SU-DHL-6 (cell line): ENCODE results near the gene CTU2.

Source experiments
- EZH2phosphoT487 ChIP-seq: fragments of 200-600 bp; sonication (generic), shearing (Covaris generic); conservative IDR thresholded peaks from 2 replicates; pipeline ENCODE4 v1.6.1; 2018; ENCODE audit warnings: mild to moderate bottlenecking, antibody characterized with exemption, low read length, moderate library complexity, mixed read lengths
- TF ChIP-seq, protein P1 (sequence below): fragments of 200-600 bp; sonication (generic); IDR thresholded peaks from one replicate; pipeline ENCODE4 v1.5.1; 2017; ENCODE audit warnings: antibody characterized with exemption, mild to moderate bottlenecking, low read length, moderate library complexity; ENCODE audit not compliant: insufficient read depth, poor library complexity, severe bottlenecking

- TF ChIP-seq, protein P1, sequence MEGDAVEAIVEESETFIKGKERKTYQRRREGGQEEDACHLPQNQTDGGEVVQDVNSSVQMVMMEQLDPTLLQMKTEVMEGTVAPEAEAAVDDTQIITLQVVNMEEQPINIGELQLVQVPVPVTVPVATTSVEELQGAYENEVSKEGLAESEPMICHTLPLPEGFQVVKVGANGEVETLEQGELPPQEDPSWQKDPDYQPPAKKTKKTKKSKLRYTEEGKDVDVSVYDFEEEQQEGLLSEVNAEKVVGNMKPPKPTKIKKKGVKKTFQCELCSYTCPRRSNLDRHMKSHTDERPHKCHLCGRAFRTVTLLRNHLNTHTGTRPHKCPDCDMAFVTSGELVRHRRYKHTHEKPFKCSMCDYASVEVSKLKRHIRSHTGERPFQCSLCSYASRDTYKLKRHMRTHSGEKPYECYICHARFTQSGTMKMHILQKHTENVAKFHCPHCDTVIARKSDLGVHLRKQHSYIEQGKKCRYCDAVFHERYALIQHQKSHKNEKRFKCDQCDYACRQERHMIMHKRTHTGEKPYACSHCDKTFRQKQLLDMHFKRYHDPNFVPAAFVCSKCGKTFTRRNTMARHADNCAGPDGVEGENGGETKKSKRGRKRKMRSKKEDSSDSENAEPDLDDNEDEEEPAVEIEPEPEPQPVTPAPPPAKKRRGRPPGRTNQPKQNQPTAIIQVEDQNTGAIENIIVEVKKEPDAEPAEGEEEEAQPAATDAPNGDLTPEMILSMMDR: no peak
- no peak for TF ChIP-seq EZH2phosphoT487
Measured at GRCh38 chr16:88686062-88686438, 20.3 kb upstream of the CTU2 start.
